Skeletal muscle tissue (tissue), 4 donors: ENCODE measurements around the gene MTERF4. TPM values are rescaled to one million over a fixed set of nuclear protein-coding genes. Genes with fewer than 3 reads are reported as not detected.

Experiments
- H3K27ac ChIP-seq: one replicate; pipeline ENCODE4 v1.7.0; 2013; ENCODE audit warnings: mild to moderate bottlenecking, low read depth, low read length, inconsistent platforms
- H3K27me3 ChIP-seq, 3 donors: one replicate each; pipeline ENCODE4 v1.7.0; 2013; ENCODE audit warnings: low read length in 3 of 3; ENCODE audit not compliant: control insufficient read depth in 3 of 3, insufficient read depth in 3 of 3
- H3K36me3 ChIP-seq, 3 donors: one replicate each; pipeline ENCODE4 v1.7.0; 2013; ENCODE audit warnings: low read length in 3 of 3; ENCODE audit not compliant: control insufficient read depth in 3 of 3, insufficient read depth in 3 of 3
- H3K4me1 ChIP-seq, 3 donors: one replicate each; pipeline ENCODE4 v1.7.0; 2013; ENCODE audit warnings: low read length in 3 of 3, mild to moderate bottlenecking in 3 of 3; ENCODE audit not compliant: control insufficient read depth in 3 of 3, insufficient read depth in 3 of 3
- H3K4me3 ChIP-seq, 3 donors: one replicate each; pipeline ENCODE4 v1.7.0; 2013; ENCODE audit warnings: low read length in 3 of 3
- H3K9ac ChIP-seq, 3 donors: one replicate each; pipeline ENCODE4 v1.7.0; 2013; ENCODE audit warnings: low read length in 3 of 3, mild to moderate bottlenecking in 3 of 3, moderate library complexity in 2 of 3, low read depth in 1 of 3
- H3K9me3 ChIP-seq, 3 donors: one replicate each; pipeline ENCODE4 v1.7.0; 2013; ENCODE audit warnings: low read length in 3 of 3; ENCODE audit not compliant: control insufficient read depth in 3 of 3
- total RNA-seq: library from RNA; depleted of rRNA; stranded (reverse); fragments of >200 nt; gene quantifications from one replicate; pipeline ENCODE4 v1.2.3, GENCODE V29; 2014
- donor health status: Osteomylitis.

The MTERF4 gene
- total RNA-seq, 1 donor from 2014 or later, result 32.4 TPM

- Histone ChIP-seq H3K9ac (no peak overlapping the region), H3K4me1 (no peaks in the 10 kb centered on the region), H3K27ac (no peak overlapping the region), H3K9me3 (no peaks in the 10 kb centered on the region), H3K4me3 (no peak overlapping the region), H3K36me3 (no peaks in the 10 kb centered on the region), H3K27me3 (no peaks in the 10 kb centered on the region)
These were observed 33.6 kb upstream of the MTERF4 start for GRCh38 chr2:241135737-241136136.

DNA sequence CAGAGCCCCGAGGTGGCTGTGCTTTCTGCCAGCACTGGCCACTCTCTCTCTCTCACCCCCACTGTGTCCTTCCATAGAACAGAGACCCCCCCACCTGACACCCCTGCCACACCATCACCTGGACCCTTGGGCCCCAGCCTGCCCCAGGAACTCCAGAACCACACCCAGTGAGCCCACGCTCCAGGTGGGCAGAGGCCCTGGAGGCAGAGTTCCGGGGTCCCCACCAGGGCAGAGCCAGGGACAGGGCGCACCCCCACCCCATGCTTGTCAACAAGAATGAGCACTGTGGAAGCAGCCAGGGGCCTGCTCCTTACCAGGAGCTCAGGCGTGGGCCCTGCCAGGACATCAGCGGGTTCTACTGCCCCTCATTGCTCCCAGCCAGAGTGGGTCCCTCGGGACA, 32.6 kb upstream of the MTERF4 start:
- no peaks in the 10 kb centered on the region for H3K27me3 ChIP-seq
- H3K9ac ChIP-seq, result no peak overlapping the region
- H3K9me3 ChIP-seq, result no peaks in the 10 kb centered on the region
- H3K4me3 ChIP-seq, result no peak overlapping the region
- no peaks in the 10 kb centered on the region for H3K4me1 ChIP-seq
- no peaks in the 10 kb centered on the region for H3K36me3 ChIP-seq
- no peak overlapping the region for H3K27ac ChIP-seq

GRCh38 chr2:241133436-241133820, 31.3 kb upstream of the MTERF4 start:
- no peaks in the 10 kb centered on the region for H3K27me3 ChIP-seq
- H3K4me1 ChIP-seq, result no peaks in the 10 kb centered on the region
- H3K36me3 ChIP-seq, result no peaks in the 10 kb centered on the region
- H3K9ac ChIP-seq, result no peak overlapping the region
- no peak overlapping the region for H3K27ac ChIP-seq
- no peaks in the 10 kb centered on the region for H3K9me3 ChIP-seq
- no peak overlapping the region for H3K4me3 ChIP-seq

- H3K4me1 ChIP-seq, result no peaks in the 10 kb centered on the region
- no peak overlapping the region for H3K9ac ChIP-seq
- H3K4me3 ChIP-seq, result no peak overlapping the region
- H3K27me3 ChIP-seq, result no peaks in the 10 kb centered on the region
- H3K9me3 ChIP-seq, result no peaks in the 10 kb centered on the region
- H3K27ac ChIP-seq, result no peak overlapping the region
- no peaks in the 10 kb centered on the region for H3K36me3 ChIP-seq
These were observed 30.7 kb upstream of the MTERF4 start for GRCh38 chr2:241132538-241133435.

- H3K9ac ChIP-seq, result no peak overlapping the region
- H3K4me1 ChIP-seq, result no peaks in the 10 kb centered on the region
- no peaks in the 10 kb centered on the region for H3K27me3 ChIP-seq
- H3K4me3 ChIP-seq, result no peak overlapping the region
- H3K36me3 ChIP-seq, result no peaks in the 10 kb centered on the region
- H3K27ac ChIP-seq, result no peak overlapping the region
- no peaks in the 10 kb centered on the region for H3K9me3 ChIP-seq
These were observed 29.4 kb upstream of the MTERF4 start for GRCh38 chr2:241131531-241131930.

GRCh38 chr2:241130316-241130715, 28.2 kb upstream of the MTERF4 start:
- Histone ChIP-seq H3K36me3 (no peaks in the 10 kb centered on the region), H3K9me3 (no peaks in the 10 kb centered on the region), H3K9ac (no peak overlapping the region), H3K27me3 (no peaks in the 10 kb centered on the region), H3K4me3 (no peak overlapping the region), H3K4me1 (no peaks in the 10 kb centered on the region), H3K27ac (no peak overlapping the region)

DNA sequence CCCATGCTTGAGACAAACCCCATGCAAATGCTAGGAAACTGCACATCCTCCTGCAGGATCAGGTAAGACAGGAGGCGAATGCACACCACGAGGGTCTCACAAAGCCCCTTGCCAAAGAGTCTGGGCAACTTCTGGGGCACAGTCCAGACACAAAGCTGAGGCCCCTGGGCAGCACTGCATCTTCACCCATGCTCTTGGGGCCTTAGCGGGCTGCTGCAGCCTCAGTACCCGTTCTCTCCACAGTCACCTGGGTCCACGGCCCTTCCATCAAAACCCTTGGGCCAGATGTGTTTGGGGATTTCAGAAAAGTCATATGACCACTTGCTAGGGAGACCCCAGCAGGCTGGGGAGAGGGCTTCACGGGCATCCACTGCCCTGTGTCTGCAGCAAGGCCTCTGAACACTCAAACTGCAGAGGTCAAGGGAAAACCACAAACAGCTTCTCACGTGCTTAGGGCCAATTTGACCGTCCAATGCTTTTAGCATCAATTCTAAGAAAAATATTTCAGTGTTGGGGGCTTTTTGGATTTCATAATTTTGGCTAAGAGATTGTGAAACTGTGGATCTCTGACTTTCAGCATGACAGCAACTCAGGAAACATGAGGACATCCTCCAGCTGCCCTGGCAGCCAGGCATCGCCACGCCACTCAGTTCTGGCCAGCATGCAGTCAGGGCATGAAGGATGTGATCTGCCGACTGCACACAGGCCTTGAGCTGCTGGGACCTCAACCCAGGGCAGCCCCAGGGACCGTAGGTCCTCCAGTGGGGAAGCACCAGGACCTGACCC, 27.2 kb upstream of the MTERF4 start:
- H3K27ac ChIP-seq, result no peak overlapping the region
- H3K36me3 ChIP-seq, result no peaks in the 10 kb centered on the region
- no peak overlapping the region for H3K4me3 ChIP-seq
- no peaks in the 10 kb centered on the region for H3K4me1 ChIP-seq
- H3K9ac ChIP-seq, result no peak overlapping the region
- no peaks in the 10 kb centered on the region for H3K9me3 ChIP-seq
- H3K27me3 ChIP-seq, result no peaks in the 10 kb centered on the region

DNA sequence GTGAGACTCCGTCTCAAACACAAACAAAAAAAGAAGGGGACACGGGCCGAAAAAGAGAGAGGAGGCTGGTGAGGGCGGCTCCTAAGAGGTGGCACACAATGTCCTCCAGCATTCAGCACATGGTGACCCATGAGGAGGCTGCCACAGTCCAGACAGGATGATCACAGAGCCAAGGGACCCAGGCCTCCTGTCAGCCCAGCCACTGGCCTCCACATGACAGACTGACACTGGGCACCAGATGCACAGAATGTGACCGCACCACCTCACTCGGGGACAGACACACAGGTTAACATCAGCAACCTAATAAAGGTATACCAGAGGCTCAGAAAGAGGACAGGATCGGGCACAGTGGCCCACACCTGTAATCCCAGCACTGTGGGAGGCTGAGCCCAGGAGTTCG, 26.2 kb upstream of the MTERF4 start:
- Histone ChIP-seq H3K27ac (no peak overlapping the region), H3K4me1 (no peaks in the 10 kb centered on the region), H3K9ac (no peak overlapping the region)

DNA sequence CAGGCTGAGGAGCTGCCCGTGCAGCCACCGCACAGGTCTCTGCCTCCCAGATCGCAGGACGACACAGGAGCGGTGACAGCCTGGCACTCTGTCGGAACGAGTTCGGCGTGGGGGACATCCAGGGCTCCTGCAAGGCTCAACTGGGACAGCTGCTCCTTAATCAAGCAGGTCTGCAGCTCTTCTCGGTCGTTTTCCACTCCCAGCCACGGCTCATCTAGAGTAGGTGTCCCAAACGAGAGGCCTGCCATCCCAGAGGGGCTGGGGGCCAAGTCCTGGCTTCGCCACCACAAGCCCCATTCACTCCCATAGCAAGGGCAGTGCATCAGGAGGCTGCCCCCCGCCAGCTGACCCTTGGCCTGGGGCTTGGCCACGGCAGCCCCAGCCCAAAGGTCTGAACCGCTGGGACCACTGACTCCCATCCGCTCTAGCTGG, 24.7 kb upstream of the MTERF4 start:
- Histone ChIP-seq H3K27me3 (no peaks in the 10 kb centered on the region), H3K27ac (no peak overlapping the region), H3K9ac (no peak overlapping the region), H3K9me3 (no peaks in the 10 kb centered on the region), H3K36me3 (no peaks in the 10 kb centered on the region), H3K4me1 (no peaks in the 10 kb centered on the region), H3K4me3 (no peak overlapping the region)

More for the DNA sequence above, 26.2 kb upstream of the MTERF4 start:
- no peaks in the 10 kb centered on the region for H3K27me3 ChIP-seq
- H3K4me3 ChIP-seq, result no peak overlapping the region
- H3K36me3 ChIP-seq, result no peaks in the 10 kb centered on the region
- no peaks in the 10 kb centered on the region for H3K9me3 ChIP-seq

GRCh38 chr2:241126201-241126611, 24.1 kb upstream of the MTERF4 start:
- H3K4me1 ChIP-seq, result no peaks in the 10 kb centered on the region
- no peak overlapping the region for H3K9ac ChIP-seq
- no peak overlapping the region for H3K4me3 ChIP-seq
- H3K27me3 ChIP-seq, result no peaks in the 10 kb centered on the region
- H3K27ac ChIP-seq, result no peak overlapping the region
- no peaks in the 10 kb centered on the region for H3K36me3 ChIP-seq
- H3K9me3 ChIP-seq, result no peaks in the 10 kb centered on the region
